GM19372 (cell line): ENCODE measurements around the gene SSTR4.

Source experiments
- ATAC-seq: cut with Tn5 transposase; IDR thresholded peaks from one replicate; pipeline ENCODE4 v1.9.1; 2021; ENCODE audit warnings: mild to moderate bottlenecking, low read depth, moderate library complexity; ENCODE audit not compliant: unreplicated experiment

Gene SSTR4

GRCh38 chr20:23084845-23085365, 49.8 kb downstream of the SSTR4 start:
- no peak for ATAC-seq

- no peak for ATAC-seq
These were observed 50.4 kb downstream of the SSTR4 start for GRCh38 chr20:23085436-23086055.

GRCh38 chr20:23086056-23086566, 51.0 kb downstream of the SSTR4 start, which contains the start of gene CD93:
Gene CD93 (minus strand): TSS chr20:23086324. CDS start chr20:23086192, 132 bp downstream.
- ATAC-seq = no peak

- ATAC-seq = no peak
These were observed 51.9 kb downstream of the SSTR4 start for GRCh38 chr20:23086931-23087411.

- ATAC-seq = no peak
These were observed 52.6 kb downstream of the SSTR4 start for GRCh38 chr20:23087587-23088251.
